ENCODE data around the gene PRKAG2.

GRCh38 chr7:151824373-151824933, 52.5 kb downstream of the PRKAG2 start:
- TF ChIP-seq POLR2A (IDR thresholded peaks at IDR 0.05) (no peak), CTCF (IDR thresholded peaks at IDR 0.05) (no peak), EP300 (IDR thresholded peaks at IDR 0.05) (no peak)
